SJCRH30 (cell line): ENCODE data around the gene MRPL36. TPM values are rescaled to one million over a fixed set of nuclear protein-coding genes. Genes with fewer than 3 reads are reported as not detected.
"Not testable (repeated sequence)": the region's sequence is repeated elsewhere in the genome, so short reads cannot be mapped to it uniquely, and the experiment has no call there.

Experiments used
- DNase-seq, 2 experiments: peaks; one replicate each; pipeline ENCODE4 v3.0.0-alpha.2; 2015 to 2020
- H3K27ac ChIP-seq: fragments of 250-450 bp; sonication (Bioruptor Pico); 2 replicates; pipeline ENCODE4 v1.5.1; 2020; ENCODE audit warnings: mild to moderate bottlenecking, moderate library complexity
- H3K27me3 ChIP-seq: fragments of 250-450 bp; sonication (Bioruptor Pico); 2 replicates; pipeline ENCODE4 v1.5.1; 2020; ENCODE audit warnings: mild to moderate bottlenecking, moderate library complexity
- H3K36me3 ChIP-seq: fragments of 250-450 bp; sonication (Bioruptor Pico); 2 replicates; pipeline ENCODE4 v1.5.1; 2020; ENCODE audit warnings: mild to moderate bottlenecking, moderate library complexity
- H3K4me1 ChIP-seq: fragments of 250-450 bp; sonication (Bioruptor Pico); 2 replicates; pipeline ENCODE4 v1.5.1; 2020; ENCODE audit warnings: mild to moderate bottlenecking, moderate library complexity
- H3K4me3 ChIP-seq: fragments of 250-450 bp; sonication (Bioruptor Pico); 2 replicates; pipeline ENCODE4 v1.5.1; 2020; ENCODE audit warnings: mild to moderate bottlenecking, moderate library complexity
- H3K9me3 ChIP-seq: fragments of 250-450 bp; sonication (Bioruptor Pico); replicated peaks from 2 replicates; pipeline ENCODE4 v1.5.1; 2020; ENCODE audit warnings: mild to moderate bottlenecking, moderate library complexity
- total RNA-seq: library from RNA; depleted of rRNA; stranded (reverse); fragments of >200 nt; shearing (Covaris generic); gene quantifications from 2 replicates; pipeline ENCODE4 v1.2.3, GENCODE V29; 2014

The MRPL36 gene
- total RNA-seq, 1 experiment from 2014 or later = 46.9 TPM

- Histone ChIP-seq H3K36me3 (peaks cover 4% of the 10 kb centered on the region; the same call in 1 of the 2 replicates), H3K4me1 (no peaks in the 10 kb centered on the region), H3K9me3 (no peaks in the 10 kb centered on the region), H3K4me3 (no peak overlapping the region), H3K27me3 (no peaks in the 10 kb centered on the region), H3K27ac (no peak overlapping the region)
- no peak for DNase-seq
Measured at GRCh38 chr5:1824903-1825841, 25.5 kb upstream of the MRPL36 start.

DNA sequence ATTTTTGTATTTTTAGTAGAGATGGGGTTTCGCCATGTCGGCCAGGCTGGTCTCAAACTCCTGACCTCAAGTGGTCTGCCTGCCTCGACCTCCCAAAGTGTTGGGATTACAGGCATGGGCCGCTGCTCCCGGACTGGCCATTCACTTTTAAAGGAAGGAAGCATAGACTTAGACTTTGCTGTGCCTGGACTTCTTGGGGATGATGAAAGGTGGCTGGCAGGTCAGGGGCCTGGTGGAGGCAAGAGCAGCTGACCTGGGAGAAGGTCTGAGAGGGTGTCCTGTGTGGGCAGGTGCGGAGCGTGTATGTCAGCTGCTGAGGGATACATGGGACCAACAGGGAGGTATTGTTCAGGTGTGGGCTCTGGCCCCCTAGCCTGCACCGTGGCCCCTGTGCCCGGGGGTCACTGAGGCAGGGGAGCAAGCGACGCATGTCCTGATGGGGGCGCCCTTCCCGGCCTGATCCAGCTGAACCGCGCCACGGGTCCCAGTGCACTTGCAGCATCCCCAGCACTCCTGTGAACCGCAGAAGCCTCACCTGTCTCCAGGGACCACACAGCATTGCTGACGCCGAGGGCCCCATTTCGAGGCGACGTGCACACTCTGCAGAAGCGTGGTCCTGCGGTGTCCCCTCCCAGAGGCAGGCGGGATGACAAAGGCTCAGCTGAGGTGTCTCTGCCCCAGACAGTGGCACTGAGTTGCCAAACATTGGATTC, 24.6 kb upstream of the MRPL36 start:
- no peak overlapping the region for H3K27ac ChIP-seq
- peaks cover 8% of the 10 kb centered on the region; the same call in 1 of the 2 replicates for H3K36me3 ChIP-seq
- H3K9me3 ChIP-seq = no peaks in the 10 kb centered on the region
- no peak for DNase-seq
- H3K4me1 ChIP-seq = no peaks in the 10 kb centered on the region
- no peak overlapping the region for H3K4me3 ChIP-seq
- no peaks in the 10 kb centered on the region for H3K27me3 ChIP-seq

- Histone ChIP-seq H3K36me3 (peaks cover 8% of the 10 kb centered on the region; the same call in 1 of the 2 replicates), H3K4me3 (no peak overlapping the region), H3K9me3 (no peaks in the 10 kb centered on the region), H3K27ac (no peak overlapping the region), H3K4me1 (no peaks in the 10 kb centered on the region), H3K27me3 (no peaks in the 10 kb centered on the region)
- DNase-seq = no peak
Measured at GRCh38 chr5:1823381-1824034, 23.9 kb upstream of the MRPL36 start.

DNA sequence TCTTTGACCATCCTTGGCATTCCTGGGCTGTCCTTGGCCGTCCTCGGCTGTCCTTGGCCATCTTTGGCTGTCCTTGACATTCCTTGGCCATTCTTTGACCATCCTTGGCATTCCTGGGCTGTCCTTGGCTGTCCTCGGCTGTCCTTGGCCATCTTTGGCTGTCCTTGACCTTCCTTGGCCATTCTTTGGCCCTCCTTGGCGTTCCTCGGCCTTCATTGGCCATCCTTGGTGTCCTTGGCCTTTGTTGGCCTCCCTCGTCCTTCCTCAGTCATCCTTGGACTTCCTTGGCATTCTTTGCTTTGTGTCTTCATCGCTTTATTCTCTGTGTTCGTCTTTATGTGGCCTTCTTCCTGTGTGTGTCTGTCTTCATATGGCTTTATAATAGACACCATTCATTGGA, 22.2 kb upstream of the MRPL36 start:
- no peaks in the 10 kb centered on the region for H3K9me3 ChIP-seq
- no peak overlapping the region for H3K4me3 ChIP-seq
- H3K27ac ChIP-seq = no peak overlapping the region
- no peak for DNase-seq
- no peaks in the 10 kb centered on the region for H3K27me3 ChIP-seq
- no peaks in the 10 kb centered on the region for H3K4me1 ChIP-seq
- peaks cover 11% of the 10 kb centered on the region; the same call in 1 of the 2 replicates for H3K36me3 ChIP-seq

DNA sequence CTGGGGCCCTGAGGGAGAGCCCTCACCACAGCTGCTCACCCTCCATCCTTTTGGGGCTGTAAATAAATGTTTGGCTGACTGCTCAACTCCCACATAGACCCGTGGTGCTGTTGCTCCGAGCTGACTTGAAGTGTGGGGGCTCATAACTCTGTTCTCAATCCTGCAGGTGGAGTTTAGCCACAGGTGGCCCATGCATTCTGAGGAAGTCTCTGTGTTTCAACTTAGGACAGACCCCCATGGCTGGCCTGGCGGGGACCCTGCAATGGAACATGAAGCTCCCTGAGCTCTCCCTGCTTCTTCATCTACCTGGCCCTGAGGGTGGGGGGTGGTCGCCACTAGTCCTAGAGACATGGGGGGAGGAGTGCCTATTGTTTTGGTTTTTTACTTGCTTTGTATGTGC, 21.3 kb upstream of the MRPL36 start:
- Histone ChIP-seq H3K27me3 (no peaks in the 10 kb centered on the region), H3K4me1 (no peaks in the 10 kb centered on the region), H3K27ac (no peak overlapping the region), H3K9me3 (no peaks in the 10 kb centered on the region), H3K36me3 (peaks cover 11% of the 10 kb centered on the region; the same call in 1 of the 2 replicates), H3K4me3 (no peak overlapping the region)
- no peak for DNase-seq

DNA sequence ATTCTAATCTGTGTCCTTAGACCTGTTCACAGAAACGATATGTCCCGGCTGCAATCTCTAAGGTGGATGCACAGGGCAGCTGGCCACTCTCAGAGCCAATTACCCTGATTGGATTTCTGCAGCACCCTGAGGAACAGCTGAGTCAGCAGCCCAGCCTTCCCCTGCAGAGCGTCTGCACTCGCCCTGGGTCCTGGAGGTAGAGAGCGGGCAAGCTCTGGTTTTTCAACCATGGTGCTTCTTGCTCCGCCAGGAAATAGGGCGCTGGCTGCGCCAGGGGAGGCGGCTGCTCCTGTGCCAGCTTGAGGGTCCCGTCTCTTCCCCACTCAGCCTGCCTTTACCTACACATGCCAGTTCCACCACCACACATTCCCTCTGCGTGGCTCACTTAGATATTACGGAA, 20.7 kb upstream of the MRPL36 start:
- DNase-seq = no peak
- Histone ChIP-seq H3K9me3 (no peaks in the 10 kb centered on the region), H3K36me3 (peaks cover 11% of the 10 kb centered on the region; the same call in 1 of the 2 replicates), H3K4me3 (no peak overlapping the region), H3K4me1 (no peaks in the 10 kb centered on the region), H3K27me3 (no peaks in the 10 kb centered on the region), H3K27ac (no peak overlapping the region)

- Histone ChIP-seq H3K4me1 (no peaks in the 10 kb centered on the region), H3K9me3 (no peaks in the 10 kb centered on the region), H3K27me3 (no peaks in the 10 kb centered on the region), H3K36me3 (peaks cover 11% of the 10 kb centered on the region; the same call in 1 of the 2 replicates), H3K27ac (no peak overlapping the region), H3K4me3 (no peak overlapping the region)
- DNase-seq = no peak
Measured at GRCh38 chr5:1819458-1819857, 19.8 kb upstream of the MRPL36 start.

DNA sequence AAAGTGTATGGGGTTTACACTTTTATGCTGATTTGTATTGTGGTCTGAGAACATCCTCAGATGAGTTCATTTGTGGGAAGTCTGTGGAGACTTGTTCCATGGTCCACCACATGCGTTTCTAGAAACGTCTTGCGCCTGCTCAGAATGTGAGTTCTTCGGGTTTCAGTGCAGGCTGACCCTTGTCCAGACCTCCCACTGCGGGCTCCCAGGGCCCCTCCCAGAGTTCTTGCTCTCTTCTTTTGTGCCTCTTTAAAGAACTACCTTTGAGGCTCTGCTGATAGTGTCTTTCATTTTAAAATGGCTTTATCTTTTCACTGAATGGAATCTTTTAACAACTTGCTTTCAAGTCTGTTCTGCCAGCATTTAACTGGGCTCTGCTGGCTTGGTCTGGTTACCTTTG, 19.1 kb upstream of the MRPL36 start:
- no peak for DNase-seq
- Histone ChIP-seq H3K27me3 (no peaks in the 10 kb centered on the region), H3K9me3 (no peaks in the 10 kb centered on the region), H3K27ac (no peak overlapping the region), H3K4me1 (no peaks in the 10 kb centered on the region), H3K36me3 (peaks cover 11% of the 10 kb centered on the region; the same call in 1 of the 2 replicates), H3K4me3 (no peak overlapping the region)

DNA sequence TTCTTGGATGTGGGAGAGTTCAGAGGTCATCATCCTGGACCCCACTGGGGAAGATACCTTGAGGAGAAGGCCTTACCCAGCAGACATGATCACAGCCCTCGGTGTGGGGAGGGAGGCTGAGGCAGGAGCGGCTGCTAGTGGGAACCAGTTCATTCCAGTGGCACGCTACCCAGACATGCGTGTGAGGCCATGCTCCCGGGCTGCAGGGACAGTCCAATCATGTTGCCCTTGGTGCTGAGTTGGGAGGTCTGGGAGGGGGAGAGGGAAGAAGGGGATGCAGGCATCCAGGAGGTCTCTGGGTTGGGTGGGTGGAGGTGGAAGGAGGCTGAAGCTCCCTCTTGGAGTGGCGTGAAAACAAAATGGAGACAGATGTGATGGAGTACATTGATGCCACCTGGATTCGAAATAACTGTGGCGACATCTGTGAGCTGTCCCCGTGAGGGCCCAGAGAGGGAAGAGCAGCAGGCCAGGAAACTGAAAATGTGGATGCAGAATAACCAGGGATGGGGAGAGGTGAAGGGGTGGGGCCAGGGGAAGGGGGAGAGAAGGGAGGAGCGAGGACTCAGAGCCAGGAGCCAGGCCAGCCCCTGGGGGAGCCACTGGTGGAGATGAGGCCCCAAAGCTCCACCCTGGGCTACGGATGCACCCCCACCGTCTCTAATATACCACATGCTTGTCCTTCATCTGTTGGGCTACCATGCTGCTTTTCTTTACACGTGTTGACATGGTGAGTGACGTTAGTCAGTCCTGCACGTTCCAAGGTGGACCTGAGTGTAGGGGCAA, 17.8 kb upstream of the MRPL36 start:
- Histone ChIP-seq H3K4me1 (no peaks in the 10 kb centered on the region), H3K4me3 (no peak overlapping the region), H3K27me3 (no peaks in the 10 kb centered on the region), H3K36me3 (peaks cover 13% of the 10 kb centered on the region; the same call in 1 of the 2 replicates), H3K9me3 (no peaks in the 10 kb centered on the region), H3K27ac (no peak overlapping the region)
- no peak for DNase-seq

DNA sequence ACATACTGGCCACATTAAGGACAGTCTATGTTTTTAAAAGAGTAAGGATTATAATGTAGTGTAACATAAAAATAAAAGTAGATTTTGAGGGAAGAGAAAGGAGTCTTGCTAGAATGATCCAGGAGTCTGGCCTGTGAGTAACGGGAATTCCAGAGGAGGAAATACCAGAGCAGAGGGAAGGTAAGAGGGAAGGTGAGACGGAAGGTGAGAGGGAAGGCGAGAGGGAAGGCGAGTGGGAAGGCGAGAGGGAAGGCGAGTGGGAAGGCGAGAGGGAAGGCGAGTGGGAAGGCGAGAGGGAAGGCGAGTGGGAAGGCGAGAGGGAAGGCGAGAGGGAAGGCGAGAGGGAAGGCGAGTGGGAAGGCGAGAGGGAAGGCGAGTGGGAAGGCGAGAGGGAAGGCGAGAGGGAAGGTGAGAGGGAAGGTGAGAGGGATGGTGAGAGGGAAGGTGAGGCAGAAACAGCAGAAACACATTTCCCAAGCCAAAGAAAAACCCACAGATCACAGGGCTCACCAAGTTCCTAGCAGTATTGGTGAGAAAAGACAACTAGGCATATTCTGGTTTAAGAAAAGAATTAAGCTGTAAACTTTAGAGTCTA, 17.0 kb upstream of the MRPL36 start:
- DNase-seq, H3K4me1 ChIP-seq, H3K27ac ChIP-seq, H3K9me3 ChIP-seq, H3K4me3 ChIP-seq, H3K27me3 ChIP-seq: not testable (repeated sequence)
- H3K36me3 ChIP-seq = peaks cover 19% of the 10 kb centered on the region

DNA sequence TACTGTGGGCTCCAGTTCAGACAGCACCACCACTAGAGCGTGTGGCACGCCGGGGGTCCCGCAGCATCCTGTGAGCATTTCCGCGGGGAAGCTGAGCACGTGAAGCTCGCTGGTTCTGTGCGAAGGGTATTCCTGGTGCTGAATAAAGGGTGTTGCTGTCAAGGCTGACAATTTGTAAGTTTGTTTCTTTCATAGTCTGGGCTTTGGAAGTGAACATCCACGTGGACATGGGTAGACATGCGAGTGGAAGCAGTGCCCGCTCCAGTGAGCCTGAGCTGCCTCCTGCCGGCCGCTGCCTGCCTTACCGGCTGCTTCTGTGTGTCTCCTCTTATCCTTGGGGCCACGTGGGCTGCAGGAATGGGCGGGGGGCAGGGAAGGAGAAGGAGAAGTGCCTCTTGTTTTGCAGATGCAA, 16.2 kb upstream of the MRPL36 start:
- Histone ChIP-seq H3K36me3 (peaks cover 16% of the 10 kb centered on the region), H3K4me1 (no peaks in the 10 kb centered on the region), H3K4me3 (no peak overlapping the region), H3K27me3 (no peaks in the 10 kb centered on the region), H3K27ac (no peak overlapping the region), H3K9me3 (no peaks in the 10 kb centered on the region)
- DNase-seq = no peak

DNA sequence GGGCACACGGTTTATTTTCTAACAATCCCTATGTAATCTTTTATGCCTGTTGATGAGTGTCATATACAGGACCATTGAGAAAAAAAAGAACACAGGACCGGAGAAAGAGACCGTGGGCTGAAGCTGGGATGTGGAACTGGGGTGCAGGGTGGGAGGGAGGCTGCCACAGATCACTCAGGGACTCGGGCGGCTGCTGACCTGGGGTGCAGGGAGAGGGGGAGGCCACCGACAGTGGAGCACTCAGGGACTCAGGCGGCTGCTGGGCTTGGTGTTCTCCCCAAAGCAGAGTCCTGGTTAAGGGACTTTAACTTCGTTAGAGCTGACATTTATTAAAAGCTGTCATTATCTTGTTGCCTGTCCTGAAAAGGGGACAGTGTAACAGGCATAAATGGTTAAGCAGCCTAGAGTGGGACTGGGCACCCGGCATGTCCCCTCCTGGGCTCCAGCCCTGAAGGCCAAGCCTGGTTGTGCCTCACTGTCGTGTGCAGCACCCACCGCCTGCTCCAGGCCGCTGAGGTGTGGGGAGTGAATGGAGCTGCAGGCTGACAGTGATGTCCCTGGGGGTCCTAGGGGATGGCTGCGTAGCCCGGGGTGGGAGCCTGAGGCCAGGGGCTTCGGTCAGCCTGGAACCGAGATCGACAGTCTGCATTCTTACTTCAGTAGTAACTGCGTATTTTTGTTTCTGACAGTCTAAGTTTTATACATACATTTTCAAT, 15.6 kb upstream of the MRPL36 start:
- Histone ChIP-seq H3K4me3 (no peak overlapping the region), H3K36me3 (peaks cover 16% of the 10 kb centered on the region), H3K27me3 (no peaks in the 10 kb centered on the region), H3K4me1 (no peaks in the 10 kb centered on the region), H3K27ac (no peak overlapping the region), H3K9me3 (no peaks in the 10 kb centered on the region)
- DNase-seq = no peak

- H3K4me1 ChIP-seq = no peaks in the 10 kb centered on the region
- H3K27ac ChIP-seq = no peak overlapping the region
- H3K4me3 ChIP-seq = no peak overlapping the region
- H3K36me3 ChIP-seq = peaks cover 11% of the 10 kb centered on the region
- H3K9me3 ChIP-seq = no peaks in the 10 kb centered on the region
- H3K27me3 ChIP-seq = no peaks in the 10 kb centered on the region
- DNase-seq = no peak
Measured at GRCh38 chr5:1814183-1815020, 14.8 kb upstream of the MRPL36 start.
